IPS-20b (cell line): ENCODE results near the gene ALDH1L1.

Source experiments
- H3K27ac ChIP-seq: one replicate; pipeline ENCODE4 v1.5.1; 2013; ENCODE audit warnings: low read length
- H3K27me3 ChIP-seq: 2 replicates; pipeline ENCODE4 v1.6.1; 2013; ENCODE audit warnings: mild to moderate bottlenecking, low read length, inconsistent platforms; ENCODE audit not compliant: insufficient read depth
- H3K36me3 ChIP-seq: 2 replicates; pipeline ENCODE4 v1.6.1; 2013; ENCODE audit warnings: low read depth, mild to moderate bottlenecking, inconsistent platforms, low read length, moderate library complexity; ENCODE audit not compliant: insufficient read depth
- H3K4me1 ChIP-seq: 2 replicates; pipeline ENCODE4 v1.6.1; 2013; ENCODE audit warnings: mild to moderate bottlenecking, control low read depth, inconsistent platforms, low read length, moderate library complexity; ENCODE audit not compliant: insufficient read depth
- H3K4me3 ChIP-seq: 2 replicates; pipeline ENCODE4 v1.5.1; 2013; ENCODE audit warnings: mild to moderate bottlenecking, low read length, inconsistent platforms
- H3K9ac ChIP-seq: 2 replicates; pipeline ENCODE4 v1.6.1; 2013; ENCODE audit warnings: low read depth, mild to moderate bottlenecking, inconsistent platforms, low read length, moderate library complexity
- H3K9me3 ChIP-seq: 2 replicates; pipeline ENCODE4 v1.6.1; 2013; ENCODE audit warnings: mild to moderate bottlenecking, low read depth, low read length, inconsistent platforms; ENCODE audit not compliant: insufficient read depth

ALDH1L1 gene

DNA sequence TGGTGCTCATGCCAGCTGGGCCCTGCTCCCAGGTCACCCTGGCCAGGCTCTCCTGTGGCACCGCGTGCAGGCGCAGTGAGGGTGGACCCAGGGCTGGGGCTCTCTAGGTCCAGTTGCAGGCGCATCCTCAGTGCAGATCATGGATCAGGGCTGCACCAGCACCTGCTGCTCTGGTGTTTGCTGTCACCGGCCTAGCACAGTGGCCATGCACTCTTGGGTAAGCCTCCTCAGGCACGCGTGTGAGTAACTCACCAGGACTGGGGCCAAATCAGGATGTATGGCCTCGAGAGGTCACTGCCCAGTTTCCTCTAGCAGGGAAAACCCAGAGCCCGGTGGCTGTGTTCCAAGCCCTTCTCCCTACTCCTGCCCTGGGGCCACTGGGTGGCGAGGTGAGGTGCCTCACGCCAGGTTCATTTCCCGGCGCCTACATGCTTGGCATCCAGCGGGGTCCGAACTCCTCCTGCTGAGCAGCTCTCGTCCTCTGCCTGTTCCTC is 50.9 kb downstream of the ALDH1L1 start:
- Histone ChIP-seq H3K9me3 (no peaks in the 10 kb centered on the region), H3K36me3 (no peaks in the 10 kb centered on the region), H3K27me3 (peaks cover 14% of the 10 kb centered on the region), H3K4me1 (peaks cover 9% of the 10 kb centered on the region; the same call in 1 of the 2 replicates), H3K27ac (no peak overlapping the region), H3K4me3 (no peak overlapping the region), H3K9ac (no peak overlapping the region)

DNA sequence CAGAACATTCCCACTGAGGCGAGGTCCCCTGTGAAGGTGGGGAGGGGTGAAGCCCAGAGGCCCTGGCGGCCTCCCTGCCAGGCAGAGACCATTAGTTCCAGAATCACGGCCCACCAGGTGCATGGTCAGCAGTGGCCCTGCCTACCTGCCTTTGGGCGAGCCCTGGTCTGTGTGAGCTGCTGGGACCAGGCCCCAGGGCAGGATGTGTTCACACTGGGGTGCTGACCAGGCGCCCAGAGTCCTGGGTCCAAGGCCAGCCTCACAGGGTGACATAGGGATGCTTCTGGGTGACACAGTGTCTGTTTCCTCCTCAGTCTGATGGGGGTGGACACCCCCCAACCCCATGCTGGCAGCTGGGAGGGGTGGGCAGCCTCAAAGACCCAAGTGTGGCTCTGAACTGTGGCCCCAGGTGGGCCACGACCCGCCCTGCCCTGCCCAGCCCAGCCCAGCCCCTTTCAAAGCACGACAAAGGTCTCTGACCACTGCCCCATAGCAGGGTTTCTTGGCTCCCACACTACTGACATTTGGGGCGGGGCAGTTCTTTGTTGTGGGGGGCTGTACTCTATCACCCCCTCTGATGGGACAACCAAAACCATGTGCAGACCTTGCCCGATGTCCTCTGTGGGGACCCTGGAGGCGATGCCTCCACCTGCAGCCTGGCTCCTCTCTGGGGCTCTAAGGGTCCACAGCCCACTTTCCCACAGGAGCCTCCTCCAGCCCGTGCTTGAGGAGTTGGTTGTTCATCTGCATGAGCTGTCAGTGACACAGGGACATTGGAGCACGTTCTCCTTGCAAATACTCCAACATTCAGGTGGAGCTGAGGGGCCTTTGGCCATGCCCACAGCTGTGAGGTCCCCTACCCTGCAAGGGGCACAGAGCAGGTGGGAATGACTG is 51.6 kb downstream of the ALDH1L1 start:
- H3K36me3 ChIP-seq: no peaks in the 10 kb centered on the region
- H3K4me3 ChIP-seq: no peak overlapping the region
- peaks cover 12% of the 10 kb centered on the region; the same call in 1 of the 2 replicates for H3K4me1 ChIP-seq
- H3K9ac ChIP-seq: no peak overlapping the region
- no peak overlapping the region for H3K27ac ChIP-seq
- no peaks in the 10 kb centered on the region for H3K9me3 ChIP-seq
- peaks cover 9% of the 10 kb centered on the region; the same call in 1 of the 2 replicates for H3K27me3 ChIP-seq

DNA sequence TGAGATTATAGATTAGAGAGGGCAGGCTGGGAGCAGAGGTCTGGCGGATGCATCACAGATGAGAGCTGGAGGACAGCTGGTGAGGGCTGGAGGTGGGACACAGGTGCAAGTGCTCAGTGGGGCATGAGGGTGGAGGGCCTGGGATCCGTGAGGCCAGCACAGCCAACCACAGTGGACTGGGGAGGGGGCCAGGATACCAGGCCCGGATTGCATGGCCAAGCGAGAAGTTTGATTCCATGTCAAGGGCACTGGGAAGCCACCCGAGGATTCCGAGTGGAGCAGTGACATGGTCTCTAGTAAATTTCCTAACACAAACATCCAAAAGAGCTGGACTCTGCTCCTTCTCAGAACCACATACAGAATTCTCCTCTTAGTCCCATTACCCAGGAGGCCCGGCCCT is 52.5 kb downstream of the ALDH1L1 start:
- H3K27me3 ChIP-seq: peaks cover 5% of the 10 kb centered on the region; the same call in 1 of the 2 replicates
- no peaks in the 10 kb centered on the region for H3K36me3 ChIP-seq
- H3K4me3 ChIP-seq: no peak overlapping the region
- no peaks in the 10 kb centered on the region for H3K9me3 ChIP-seq
- H3K4me1 ChIP-seq: peaks cover 9% of the 10 kb centered on the region; the same call in 1 of the 2 replicates
- no peak overlapping the region for H3K9ac ChIP-seq
- H3K27ac ChIP-seq: no peak overlapping the region

DNA sequence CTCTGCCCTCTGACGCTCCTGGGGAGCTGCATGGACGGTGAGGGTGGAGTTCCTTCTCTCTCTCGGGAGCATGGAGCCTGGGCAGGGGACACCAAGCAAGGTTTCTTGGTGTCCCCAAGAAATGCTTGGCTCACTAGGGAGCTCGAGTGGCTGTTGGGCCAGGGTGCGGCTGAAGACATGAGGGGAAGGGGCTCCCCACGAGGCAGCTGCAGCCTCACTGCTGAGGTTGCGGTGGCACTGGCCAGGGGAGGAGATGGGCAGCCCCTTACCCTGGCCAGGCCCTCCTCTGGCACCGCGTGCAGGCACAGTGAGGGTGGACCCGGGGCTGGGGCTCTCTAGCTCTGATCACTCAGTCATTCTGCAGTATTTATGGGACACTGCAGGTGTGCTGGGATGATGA is 52.9 kb downstream of the ALDH1L1 start:
- Histone ChIP-seq H3K4me1 (peaks cover 6% of the 10 kb centered on the region; the same call in 1 of the 2 replicates), H3K9ac (no peak overlapping the region), H3K27ac (no peak overlapping the region), H3K4me3 (no peak overlapping the region), H3K27me3 (peaks cover 3% of the 10 kb centered on the region; the same call in 1 of the 2 replicates), H3K9me3 (no peaks in the 10 kb centered on the region), H3K36me3 (no peaks in the 10 kb centered on the region)

DNA sequence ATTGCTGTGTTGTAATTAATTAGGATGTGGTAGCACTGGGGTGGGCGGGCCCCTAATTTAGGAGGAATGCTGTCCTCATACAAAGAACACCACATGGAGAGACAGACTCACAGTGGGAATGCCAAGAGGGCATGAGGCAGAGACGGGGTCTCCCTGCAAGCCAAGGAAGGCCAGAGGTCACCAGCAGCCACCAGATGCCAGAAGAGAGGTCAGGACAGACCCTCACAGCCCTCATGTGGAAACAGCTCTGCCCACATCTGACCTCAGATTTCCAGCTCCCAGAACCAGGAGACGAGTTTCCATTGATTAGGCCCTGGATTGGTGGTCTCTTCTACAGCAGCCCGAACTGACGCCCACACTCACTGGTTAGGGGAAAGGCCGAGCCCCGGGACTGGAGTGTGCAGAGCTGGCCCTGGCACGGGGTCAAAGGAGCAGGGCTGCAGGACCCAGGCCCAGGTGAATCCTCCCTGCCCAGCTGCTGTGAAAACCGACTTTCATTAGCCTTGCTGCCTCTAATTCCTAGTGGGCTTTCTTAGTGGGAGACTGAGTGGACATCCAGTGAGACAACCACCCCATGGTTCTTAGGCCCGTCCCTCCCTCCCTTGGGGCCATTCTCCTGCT is 53.5 kb downstream of the ALDH1L1 start:
- H3K27ac ChIP-seq: no peak overlapping the region
- no peak overlapping the region; the same call in 1 of the 2 replicates for H3K9ac ChIP-seq
- H3K9me3 ChIP-seq: no peaks in the 10 kb centered on the region
- no peaks in the 10 kb centered on the region for H3K27me3 ChIP-seq
- peaks cover 5% of the 10 kb centered on the region; the same call in 1 of the 2 replicates for H3K4me1 ChIP-seq
- no peaks in the 10 kb centered on the region for H3K36me3 ChIP-seq
- H3K4me3 ChIP-seq: no peak overlapping the region

DNA sequence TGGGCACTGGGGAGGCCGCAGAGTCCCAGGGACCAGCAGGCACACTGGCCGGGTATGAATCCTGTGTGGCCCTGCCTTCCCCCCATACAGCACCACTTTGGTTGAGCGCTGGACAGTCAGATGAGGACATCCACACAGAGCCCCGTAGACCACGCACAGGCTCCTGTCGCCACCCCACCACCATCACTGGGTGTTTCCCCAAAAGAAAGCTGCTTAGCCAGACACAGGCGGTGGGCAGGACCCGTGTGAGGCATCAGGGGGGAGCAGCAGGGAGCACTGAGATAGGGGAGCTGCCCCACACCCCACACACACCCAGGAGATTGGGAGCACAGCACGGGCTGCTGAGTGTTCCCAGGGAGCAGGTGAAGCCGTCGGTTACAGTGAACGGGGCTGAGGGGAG is 54.1 kb downstream of the ALDH1L1 start:
- Histone ChIP-seq H3K9ac (no peak overlapping the region), H3K9me3 (no peaks in the 10 kb centered on the region), H3K36me3 (no peaks in the 10 kb centered on the region), H3K27ac (no peak overlapping the region), H3K4me1 (peaks cover 5% of the 10 kb centered on the region; the same call in 1 of the 2 replicates), H3K27me3 (no peaks in the 10 kb centered on the region), H3K4me3 (no peak overlapping the region)

DNA sequence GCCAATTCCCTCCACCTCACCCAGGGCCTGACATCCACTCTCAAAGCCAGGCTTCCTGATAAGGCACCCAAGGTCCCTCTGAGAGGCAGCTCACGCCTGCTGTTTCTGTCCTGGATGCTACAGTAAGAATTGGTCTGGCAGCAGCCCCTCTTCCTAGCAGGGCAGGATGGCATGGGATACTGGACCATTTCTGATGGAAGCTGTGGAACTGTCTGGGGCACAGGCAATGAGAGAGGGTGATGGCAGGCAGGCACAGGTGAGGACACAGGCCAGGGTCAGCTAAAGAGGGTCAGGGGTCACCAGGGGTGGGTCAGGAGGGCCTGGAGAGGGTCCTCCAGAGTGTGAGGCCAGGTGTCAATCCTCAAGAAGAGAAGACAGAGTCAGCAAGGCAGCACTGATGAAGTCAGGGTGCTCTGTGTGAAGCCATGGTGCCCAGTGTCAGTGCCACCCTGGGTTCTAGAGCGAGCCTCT is 54.6 kb downstream of the ALDH1L1 start:
- H3K27me3 ChIP-seq: no peaks in the 10 kb centered on the region
- peaks cover 5% of the 10 kb centered on the region; the same call in 1 of the 2 replicates for H3K4me1 ChIP-seq
- H3K36me3 ChIP-seq: no peaks in the 10 kb centered on the region
- no peak overlapping the region for H3K4me3 ChIP-seq
- no peaks in the 10 kb centered on the region for H3K9me3 ChIP-seq
- no peak overlapping the region for H3K9ac ChIP-seq
- H3K27ac ChIP-seq: no peak overlapping the region

DNA sequence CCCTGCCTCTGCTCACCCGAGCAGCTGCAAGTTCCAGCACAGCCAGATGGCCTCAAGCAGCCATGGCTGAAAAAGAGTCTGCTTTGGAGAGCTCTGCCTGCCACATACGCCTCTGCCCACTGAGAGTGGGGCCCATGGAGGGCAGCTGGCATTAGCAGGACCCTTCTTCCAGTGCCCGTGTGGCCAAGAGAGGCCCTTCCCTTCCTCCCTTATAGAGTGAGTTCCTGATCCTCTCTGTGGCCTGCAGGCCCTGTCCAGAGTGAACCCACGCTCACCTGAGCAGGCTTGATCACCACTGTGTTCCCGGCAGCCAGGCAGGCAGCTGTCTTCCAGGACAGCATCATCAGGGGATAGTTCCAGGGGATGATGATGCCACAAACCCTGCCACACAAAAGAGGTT is 55.0 kb downstream of the ALDH1L1 start:
- Histone ChIP-seq H3K9ac (no peak overlapping the region), H3K4me3 (no peak overlapping the region), H3K9me3 (no peaks in the 10 kb centered on the region), H3K27me3 (no peaks in the 10 kb centered on the region), H3K27ac (no peak overlapping the region), H3K36me3 (no peaks in the 10 kb centered on the region), H3K4me1 (peaks cover 5% of the 10 kb centered on the region; the same call in 1 of the 2 replicates)

DNA sequence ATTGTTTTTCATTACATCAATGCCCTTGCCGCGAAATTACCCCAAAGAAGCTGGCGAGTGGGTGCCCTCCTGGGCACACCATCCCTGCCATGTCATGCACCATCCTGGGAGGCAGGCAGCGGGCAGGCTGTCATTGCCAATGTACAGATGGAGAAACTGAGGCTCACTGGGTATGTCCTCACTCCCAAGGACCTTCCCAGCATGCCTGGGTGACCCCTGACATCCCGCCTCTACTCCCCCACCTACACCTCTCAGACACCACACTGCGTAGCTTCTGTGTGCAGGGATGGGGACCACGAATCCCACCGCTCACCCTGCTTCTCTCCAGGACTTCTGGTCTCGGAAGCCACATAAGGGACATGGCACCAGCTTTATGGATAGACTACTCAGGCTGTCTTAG is 55.5 kb downstream of the ALDH1L1 start:
- Histone ChIP-seq H3K4me3 (no peak overlapping the region), H3K4me1 (peaks cover 5% of the 10 kb centered on the region; the same call in 1 of the 2 replicates), H3K27ac (no peak overlapping the region), H3K9ac (no peak overlapping the region), H3K27me3 (no peaks in the 10 kb centered on the region), H3K36me3 (no peaks in the 10 kb centered on the region), H3K9me3 (no peaks in the 10 kb centered on the region)

DNA sequence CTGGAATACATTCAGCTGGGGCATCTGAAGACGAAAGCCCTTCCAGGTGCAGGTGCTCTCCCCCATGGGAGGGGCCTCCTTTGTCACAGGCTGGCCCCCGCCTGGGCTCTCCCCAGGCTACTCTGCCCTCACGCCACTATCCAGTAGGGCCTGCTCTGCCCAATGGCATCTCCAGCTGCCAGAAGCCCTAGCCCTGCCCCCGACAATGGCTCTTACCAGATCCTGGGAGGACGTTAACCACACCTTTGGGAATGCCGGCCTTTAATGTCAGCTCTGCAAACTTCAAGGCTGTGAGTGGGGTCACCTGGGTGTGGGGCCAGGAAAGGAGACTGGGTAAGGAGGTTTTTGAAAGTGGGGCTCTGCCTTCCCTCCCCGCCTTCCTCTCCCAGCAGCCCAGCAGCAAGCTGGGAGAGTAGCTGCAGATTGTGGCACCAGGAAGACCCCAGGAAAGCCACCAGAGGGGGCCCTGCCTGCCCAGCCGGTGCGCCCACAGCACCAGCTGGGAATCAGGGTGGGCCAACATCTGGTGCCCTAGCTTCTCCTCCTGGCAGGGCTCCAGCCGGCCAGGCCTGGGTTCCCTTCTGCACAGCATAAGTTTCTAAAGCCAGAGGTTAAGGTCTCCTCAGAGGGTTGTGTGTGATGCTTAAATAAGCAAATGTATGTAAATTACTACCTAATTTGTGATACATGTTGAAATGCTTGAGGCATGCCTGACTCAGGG is 56.1 kb downstream of the ALDH1L1 start:
- peaks cover 5% of the 10 kb centered on the region; the same call in 1 of the 2 replicates for H3K4me1 ChIP-seq
- H3K36me3 ChIP-seq: no peaks in the 10 kb centered on the region
- H3K27ac ChIP-seq: no peak overlapping the region
- no peaks in the 10 kb centered on the region for H3K27me3 ChIP-seq
- H3K9ac ChIP-seq: no peak overlapping the region
- H3K9me3 ChIP-seq: no peaks in the 10 kb centered on the region
- H3K4me3 ChIP-seq: no peak overlapping the region

DNA sequence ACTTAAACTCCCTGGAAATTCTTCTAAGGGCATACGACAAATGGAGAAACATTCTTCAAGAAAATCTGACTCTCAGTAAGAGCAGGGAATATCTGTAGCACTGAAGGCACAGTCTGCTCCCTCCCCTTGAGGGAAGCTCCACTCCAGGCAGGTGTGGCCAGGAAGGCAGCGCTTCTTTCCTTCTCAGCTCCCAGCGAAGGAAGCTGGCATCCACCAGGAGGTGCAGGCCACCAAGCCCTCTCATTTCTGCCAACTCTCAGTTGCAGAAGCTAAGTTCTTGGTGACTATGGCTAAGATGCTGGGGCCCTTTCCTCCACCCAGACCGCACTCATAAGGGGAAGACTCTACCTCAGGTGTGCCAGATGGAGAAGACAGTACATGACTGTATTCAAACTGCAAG is 58.8 kb downstream of the ALDH1L1 start:
- Histone ChIP-seq H3K4me3 (no peak overlapping the region), H3K9me3 (no peaks in the 10 kb centered on the region), H3K36me3 (no peaks in the 10 kb centered on the region), H3K27me3 (no peaks in the 10 kb centered on the region), H3K9ac (no peak overlapping the region), H3K4me1 (peaks cover 5% of the 10 kb centered on the region; the same call in 1 of the 2 replicates), H3K27ac (no peak overlapping the region)
